Natural killer cell (primary cell): Measurements from ENCODE around the gene KDM4C. TPM values are rescaled to one million over a fixed set of nuclear protein-coding genes. Genes with fewer than 3 reads are reported as not detected.

ENCODE experiments used
- ATAC-seq, 3 donors: fragments of 150-1000 bp in 2 of 3; fragments of 200-7000 bp in 1 of 3; cut with Tn5 transposase; 1 replicate in 1 of 3; 2 replicates in 2 of 3; pipeline ENCODE4 v1.10.0; 2021; ENCODE audit warnings: mild to moderate bottlenecking in 2 of 3, moderate library complexity in 2 of 3
- DNase-seq, 2 donors: peaks; one replicate each; pipeline versions ENCODE4 v3.0.0 to v3.0.0-alpha.2; 2013 to 2021; ENCODE audit warnings: mixed read lengths in 1 of 2
- H3K27ac ChIP-seq: one replicate; pipeline ENCODE4 v1.5.1; 2013; ENCODE audit warnings: mild to moderate bottlenecking, low read length
- H3K27me3 ChIP-seq: one replicate; pipeline ENCODE4 v1.6.1; 2013; ENCODE audit warnings: low read length; ENCODE audit not compliant: control insufficient read depth, insufficient read depth
- H3K36me3 ChIP-seq: one replicate; pipeline ENCODE4 v1.6.1; 2013; ENCODE audit warnings: low read length; ENCODE audit not compliant: control insufficient read depth, insufficient read depth
- H3K4me1 ChIP-seq: one replicate; pipeline ENCODE4 v1.6.1; 2013; ENCODE audit warnings: low read length; ENCODE audit not compliant: control insufficient read depth, insufficient read depth
- H3K4me3 ChIP-seq: one replicate; pipeline ENCODE4 v1.5.1; 2013; ENCODE audit warnings: low read length
- H3K9me3 ChIP-seq: one replicate; pipeline ENCODE4 v1.6.1; 2013; ENCODE audit warnings: low read length; ENCODE audit not compliant: control insufficient read depth, insufficient read depth
- H3K27ac Mint-ChIP-seq, 2 donors: one replicate each; pipeline ENCODE4 v1.8.0; 2022; ENCODE audit warnings: mild to moderate bottlenecking in 2 of 2, mixed read lengths in 2 of 2, moderate library complexity in 1 of 2
- H3K27me3 Mint-ChIP-seq, 2 donors: one replicate each; pipeline ENCODE4 v1.8.0; 2022; ENCODE audit warnings: low read depth in 2 of 2, mixed read lengths in 2 of 2
- H3K36me3 Mint-ChIP-seq: one replicate; pipeline ENCODE4 v1.8.0; 2022; ENCODE audit warnings: mixed read lengths
- H3K4me1 Mint-ChIP-seq, 2 donors: one replicate each; pipeline ENCODE4 v1.8.0; 2022; ENCODE audit warnings: mixed read lengths in 2 of 2
- H3K4me3 Mint-ChIP-seq: one replicate; pipeline ENCODE4 v1.8.0; 2022; ENCODE audit warnings: mild to moderate bottlenecking, moderate library complexity, mixed read lengths
- H3K9me3 Mint-ChIP-seq, 2 donors: one replicate each; pipeline ENCODE4 v1.8.0; 2022; ENCODE audit warnings: mixed read lengths in 2 of 2
- WGBS: methylation state at CpG from one replicate; pipeline ENCODE4 v1.1.7; 2013; ENCODE audit warnings: missing lambda C conversion rate; ENCODE audit not compliant: insufficient coverage; 5-methylcytosine and 5-hydroxymethylcytosine counted together
- intact Hi-C: fragments of 100-400 bp; cut with micrococcal nuclease; formaldehyde crosslinking; loops from one replicate; pipeline ENCODE4 v1.14.2; 2022
- total RNA-seq, 4 donors: library from RNA; stranded (reverse); fragments of 120-200 nt in 1 of 4; gene quantifications; one replicate each; pipeline versions ENCODE4 v1.2.3 to v1.2.4, GENCODE V29; 2013 to 2022
- TF ChIP-seq, protein P1 (sequence below): fragments of 200-600 bp; IDR thresholded peaks from one replicate; pipeline ENCODE4 v1.8.0; 2022; ENCODE audit warnings: antibody characterized with exemption

Gene KDM4C
- total RNA-seq, 3 donors from 2014 or later (not counting 1 experiment from before 2014, with no cell fraction given): 115 to 137 (median 116) TPM

DNA sequence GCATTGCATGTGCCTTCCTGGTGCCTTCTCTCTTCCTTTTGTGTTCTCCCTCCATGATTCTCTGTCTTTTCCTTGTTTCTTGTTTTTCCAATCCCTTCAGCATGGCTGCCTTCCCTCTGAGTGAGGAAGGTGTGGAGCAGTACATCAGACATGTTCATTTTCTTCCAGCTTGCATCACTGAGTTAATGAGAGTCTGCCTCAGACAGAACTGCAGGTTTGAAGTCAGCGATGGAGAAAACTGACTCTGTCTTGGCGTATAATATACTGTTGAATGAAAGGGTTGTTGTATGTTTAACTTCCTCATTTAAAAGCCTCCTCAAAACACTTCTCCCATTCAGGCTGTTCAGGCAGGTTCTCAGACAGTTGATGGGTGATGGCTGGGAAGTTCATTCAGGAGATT is 129.3 kb downstream of the KDM4C start:
- Histone ChIP-seq H3K27me3 (no peaks in the 10 kb centered on the region), H3K4me1 (peaks cover 6% of the 10 kb centered on the region), H3K36me3 (peaks cover 17% of the 10 kb centered on the region), H3K27ac (no peak overlapping the region), H3K4me3 (no peak overlapping the region), H3K9me3 (no peaks in the 10 kb centered on the region)
- H3K4me1 Mint-ChIP-seq: peaks cover 52 to 65% of the 10 kb centered on the region in 2 donors
- no peaks in the 10 kb centered on the region for H3K27me3 Mint-ChIP-seq
- no peak overlapping the region for H3K27ac Mint-ChIP-seq
- DNase-seq (no peak), ATAC-seq (no peak)
- WGBS: no CpG with 5 or more reads among the region's 2 CpGs
- no peak overlapping the region for H3K4me3 Mint-ChIP-seq
- no peaks in the 10 kb centered on the region for H3K36me3 Mint-ChIP-seq
- no peaks in the 10 kb centered on the region for H3K9me3 Mint-ChIP-seq
- intact Hi-C loops: no loop called here
- TF ChIP-seq, protein P1, sequence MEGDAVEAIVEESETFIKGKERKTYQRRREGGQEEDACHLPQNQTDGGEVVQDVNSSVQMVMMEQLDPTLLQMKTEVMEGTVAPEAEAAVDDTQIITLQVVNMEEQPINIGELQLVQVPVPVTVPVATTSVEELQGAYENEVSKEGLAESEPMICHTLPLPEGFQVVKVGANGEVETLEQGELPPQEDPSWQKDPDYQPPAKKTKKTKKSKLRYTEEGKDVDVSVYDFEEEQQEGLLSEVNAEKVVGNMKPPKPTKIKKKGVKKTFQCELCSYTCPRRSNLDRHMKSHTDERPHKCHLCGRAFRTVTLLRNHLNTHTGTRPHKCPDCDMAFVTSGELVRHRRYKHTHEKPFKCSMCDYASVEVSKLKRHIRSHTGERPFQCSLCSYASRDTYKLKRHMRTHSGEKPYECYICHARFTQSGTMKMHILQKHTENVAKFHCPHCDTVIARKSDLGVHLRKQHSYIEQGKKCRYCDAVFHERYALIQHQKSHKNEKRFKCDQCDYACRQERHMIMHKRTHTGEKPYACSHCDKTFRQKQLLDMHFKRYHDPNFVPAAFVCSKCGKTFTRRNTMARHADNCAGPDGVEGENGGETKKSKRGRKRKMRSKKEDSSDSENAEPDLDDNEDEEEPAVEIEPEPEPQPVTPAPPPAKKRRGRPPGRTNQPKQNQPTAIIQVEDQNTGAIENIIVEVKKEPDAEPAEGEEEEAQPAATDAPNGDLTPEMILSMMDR: no peak

DNA sequence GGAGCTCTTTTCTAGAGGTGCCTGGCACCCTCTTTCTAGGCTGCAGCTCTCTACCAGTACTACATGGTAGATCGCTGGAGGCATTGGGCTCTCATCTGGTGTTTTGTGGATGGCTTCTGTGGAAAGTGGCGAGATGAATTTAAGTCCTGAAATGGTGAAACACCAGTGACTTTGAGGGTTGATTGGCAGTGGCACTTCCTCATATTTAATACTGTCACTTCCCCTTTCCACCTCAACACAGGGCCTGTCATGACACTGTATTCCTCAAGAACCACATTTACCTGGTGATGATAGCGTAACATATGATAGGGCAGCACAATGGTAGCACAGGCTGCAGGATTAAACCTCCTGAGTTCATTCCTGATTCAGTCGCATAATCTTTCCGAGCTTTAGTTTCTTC is 132.1 kb downstream of the KDM4C start:
- intact Hi-C loops: no loop called here
- WGBS: 95% methylated on average over 4 of the region's 5 CpGs
- Histone ChIP-seq H3K4me1 (peaks cover 18% of the 10 kb centered on the region), H3K27ac (no peak overlapping the region), H3K9me3 (no peaks in the 10 kb centered on the region), H3K27me3 (no peaks in the 10 kb centered on the region), H3K4me3 (no peak overlapping the region), H3K36me3 (peaks cover 28% of the 10 kb centered on the region)
- Mint-ChIP-seq H3K9me3 (no peaks in the 10 kb centered on the region), H3K27me3 (no peaks in the 10 kb centered on the region), H3K4me3 (no peak overlapping the region), H3K27ac (no peak overlapping the region), H3K36me3 (no peaks in the 10 kb centered on the region), H3K4me1 (peaks cover 49 to 58% of the 10 kb centered on the region in 2 donors)
- TF ChIP-seq, protein P1: no peak
- DNase-seq (no peak), ATAC-seq (peak in 1 of 3 donors; percentile 60)

DNA sequence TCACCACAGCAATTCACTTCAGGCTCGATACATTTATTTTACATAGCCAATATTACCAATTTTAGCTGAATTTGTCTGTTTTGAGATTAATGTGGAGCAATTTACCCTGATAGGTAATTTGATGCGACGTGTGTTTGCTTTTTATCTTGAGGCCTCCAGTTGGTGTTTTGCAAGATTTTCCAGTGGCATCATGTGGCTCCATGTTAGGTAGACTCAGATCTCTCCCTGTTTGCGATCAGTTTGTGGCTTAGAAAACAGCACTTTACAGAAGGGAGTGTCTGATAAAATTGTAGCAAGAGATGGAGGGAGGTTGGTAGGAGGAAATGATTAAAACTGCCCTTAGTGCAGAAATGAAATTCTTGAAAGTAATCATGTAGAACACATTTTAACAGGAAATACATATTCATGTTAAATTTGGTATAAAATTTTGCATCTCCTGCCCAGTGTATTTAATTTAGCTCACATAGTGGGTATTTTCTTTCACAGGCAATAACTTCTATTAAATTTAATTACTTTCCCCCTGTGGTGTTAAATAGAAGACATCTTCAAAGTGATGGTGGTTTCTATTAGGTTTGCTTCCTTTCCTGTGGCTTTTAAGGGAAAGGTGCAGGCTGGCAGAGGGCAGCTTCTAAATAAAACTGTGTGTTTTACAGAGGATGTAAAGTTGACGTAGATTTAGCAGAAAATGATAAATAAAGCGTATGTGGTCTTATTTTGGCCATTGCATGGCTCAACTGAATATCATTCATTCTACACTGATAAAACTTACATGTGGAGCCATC is 135.8 kb downstream of the KDM4C start:
- H3K27me3 Mint-ChIP-seq: no peaks in the 10 kb centered on the region
- WGBS: 64% methylated on average over 4 of the region's 6 CpGs
- Histone ChIP-seq H3K9me3 (no peaks in the 10 kb centered on the region), H3K27me3 (no peaks in the 10 kb centered on the region), H3K36me3 (peaks cover 28% of the 10 kb centered on the region), H3K4me3 (no peak overlapping the region), H3K27ac (no peak overlapping the region), H3K4me1 (peaks cover 18% of the 10 kb centered on the region)
- H3K36me3 Mint-ChIP-seq: no peaks in the 10 kb centered on the region
- H3K4me3 Mint-ChIP-seq: peak overlapping the region; percentile 48
- no peak for DNase-seq
- intact Hi-C loops: no loop called here
- H3K4me1 Mint-ChIP-seq: peaks cover 59 to 64% of the 10 kb centered on the region in 2 donors
- no peaks in the 10 kb centered on the region for H3K9me3 Mint-ChIP-seq
- TF ChIP-seq, protein P1: no peak
- peak overlapping the region; percentile 26 to 52 for H3K27ac Mint-ChIP-seq
- peak in 2 of 3 donors; percentile 53 to 75 for ATAC-seq
